Measurements from ENCODE around the gene NTMT1.

- no peak for TF ChIP-seq CTCF (IDR thresholded peaks at IDR 0.05)
- no peak for TF ChIP-seq POLR2A (IDR thresholded peaks at IDR 0.05)
Measured at GRCh38 chr9:129672702-129673101, 46.7 kb downstream of the NTMT1 start.
